HepG2 (cell line): ENCODE results near the gene CDC42EP4. TPM values are rescaled to one million over a fixed set of nuclear protein-coding genes. Genes with fewer than 3 reads are reported as not detected.

ENCODE experiments used
- ATF3 ChIP-seq: sonication (generic); formaldehyde crosslinking; IDR thresholded peaks from 2 replicates; pipeline ENCODE4 v1.4.0; 2020; ENCODE audit warnings: missing genetic modification reagents
- CBX1 ChIP-seq: IDR thresholded peaks from one replicate; pipeline ENCODE4 v1.6.1; 2016; ENCODE audit warnings: antibody characterized with exemption, low read depth
- CSRNP1 ChIP-seq: sonication (generic); formaldehyde crosslinking; IDR thresholded peaks from 2 replicates; pipeline ENCODE4 v1.8.1; 2023; ENCODE audit warnings: mild to moderate bottlenecking, missing genetic modification reagents
- HOXA7 ChIP-seq: sonication (generic); formaldehyde crosslinking; IDR thresholded peaks from 2 replicates; pipeline ENCODE4 v1.8.1; 2022; ENCODE audit warnings: mild to moderate bottlenecking, missing genetic modification reagents, moderate library complexity
- KDM5A ChIP-seq: fragments of 200-600 bp; sonication (generic); IDR thresholded peaks from 2 replicates; pipeline ENCODE4 v1.7.0; 2018; ENCODE audit warnings: antibody characterized with exemption, mild to moderate bottlenecking, low read length, borderline replicate concordance
- MAFK ChIP-seq, 2 experiments: IDR thresholded peaks in 1 of 2; conservative IDR thresholded peaks in 1 of 2; 2 replicates each; pipeline ENCODE4 v1.6.1; 2011; ENCODE audit warnings: improper control_type of control experiment in 2 of 2, low read length in 2 of 2
- MBD4 ChIP-seq: IDR thresholded peaks from 2 replicates; pipeline ENCODE4 v1.6.1; 2012; ENCODE audit warnings: low read length, inconsistent platforms, borderline replicate concordance
- MIER2 ChIP-seq: IDR thresholded peaks from 2 replicates; pipeline ENCODE4 v1.6.1; 2016; ENCODE audit warnings: missing biosample characterization, missing genetic modification reagents
- MTERF4 ChIP-seq: sonication (generic); formaldehyde crosslinking; IDR thresholded peaks from 2 replicates; pipeline ENCODE4 v1.8.0; 2023; ENCODE audit warnings: mild to moderate bottlenecking, missing genetic modification reagents
- NR1H2 ChIP-seq: sonication (generic); formaldehyde crosslinking; IDR thresholded peaks from 2 replicates; pipeline ENCODE4 v1.8.1; 2022; ENCODE audit warnings: low read depth, missing genetic modification reagents, borderline replicate concordance
- PRMT3 ChIP-seq: sonication (generic); formaldehyde crosslinking; IDR thresholded peaks from 2 replicates; pipeline ENCODE4 v1.8.1; 2022; ENCODE audit warnings: low read depth, mild to moderate bottlenecking, moderate library complexity, missing genetic modification reagents, borderline replicate concordance
- TGIF2 ChIP-seq: IDR thresholded peaks from 2 replicates; pipeline ENCODE4 v1.6.1; 2016; ENCODE audit warnings: control low read depth, missing compliant biosample characterization
- TOE1 ChIP-seq: sonication (generic); formaldehyde crosslinking; IDR thresholded peaks from 2 replicates; pipeline ENCODE4 v1.4.0; 2020; ENCODE audit warnings: mild to moderate bottlenecking, missing genetic modification reagents
- TSC22D2 ChIP-seq: sonication (generic); formaldehyde crosslinking; IDR thresholded peaks from 2 replicates; pipeline ENCODE4 v1.5.1; 2020; ENCODE audit warnings: missing genetic modification reagents, mild to moderate bottlenecking, borderline replicate concordance
- ZMAT5 ChIP-seq: sonication (generic); formaldehyde crosslinking; IDR thresholded peaks from 2 replicates; pipeline ENCODE4 v1.5.0; 2020; ENCODE audit warnings: mild to moderate bottlenecking, low read depth, missing genetic modification reagents, borderline replicate concordance
- ZNF17 ChIP-seq: sonication (generic); formaldehyde crosslinking; IDR thresholded peaks from 2 replicates; pipeline ENCODE4 v1.5.0; 2020; ENCODE audit warnings: mild to moderate bottlenecking, missing genetic modification reagents
- ZNF331 ChIP-seq: sonication (generic); formaldehyde crosslinking; IDR thresholded peaks from 2 replicates; pipeline ENCODE4 v1.4.0; 2020; ENCODE audit warnings: missing genetic modification reagents
- ZNF414 ChIP-seq: sonication (generic); formaldehyde crosslinking; IDR thresholded peaks from 2 replicates; pipeline ENCODE4 v1.5.0; 2020; ENCODE audit warnings: missing genetic modification reagents
- ZNF432 ChIP-seq: sonication (generic); formaldehyde crosslinking; IDR thresholded peaks from 2 replicates; pipeline ENCODE4 v1.5.0; 2020; ENCODE audit warnings: missing genetic modification reagents, mild to moderate bottlenecking, borderline replicate concordance
- ZNF501 ChIP-seq: sonication (generic); formaldehyde crosslinking; IDR thresholded peaks from 2 replicates; pipeline ENCODE4 v1.5.1; 2020; ENCODE audit warnings: mild to moderate bottlenecking, moderate library complexity, missing genetic modification reagents
- ZNF777 ChIP-seq: sonication (generic); formaldehyde crosslinking; IDR thresholded peaks from 2 replicates; pipeline ENCODE4 v1.4.0; 2020; ENCODE audit warnings: missing genetic modification reagents
- ZNF782 ChIP-seq: sonication (generic); formaldehyde crosslinking; IDR thresholded peaks from 2 replicates; pipeline ENCODE4 v1.4.0; 2020; ENCODE audit warnings: missing genetic modification reagents, mild to moderate bottlenecking, borderline replicate concordance
- polyA plus RNA-seq, 8 experiments: library from polyadenylated mRNA; depleted of rRNA in 3 of 8; stranded (reverse) in 7 of 8; unstranded in 1 of 8; fragments of >200 nt; fragmentation: Illumina TruSeq in 4 of 8; extraction: Trizol in 4 of 8; gene quantifications; 2 replicates each; pipeline versions ENCODE4 v1.2.1 to v1.2.3, GENCODE V29; 2011 to 2016; ENCODE audit warnings: low read depth in 4 of 8, missing spikeins in 1 of 8, mixed read lengths in 1 of 8; ENCODE audit not compliant: insufficient read depth in 1 of 8
- total RNA-seq, 5 experiments: library from RNA; depleted of rRNA; stranded (reverse); fragments of >200 nt; fragmentation: Illumina TruSeq; extraction: Trizol; gene quantifications; 2 replicates each; pipeline ENCODE4 v1.2.3, GENCODE V29; 2016; ENCODE audit warnings: low read depth in 1 of 5
- TF ChIP-seq, protein P1 (sequence below): sonication (generic); formaldehyde crosslinking; conservative IDR thresholded peaks from 2 replicates; pipeline ENCODE4 v1.8.0; 2022; ENCODE audit warnings: missing genetic modification reagents
- TF ChIP-seq, protein P2 (sequence below): sonication (generic); formaldehyde crosslinking; IDR thresholded peaks from 2 replicates; pipeline ENCODE4 v1.8.0; 2022; ENCODE audit warnings: missing genetic modification reagents, mild to moderate bottlenecking, inconsistent platforms, borderline replicate concordance

Gene CDC42EP4
- total and polyA plus RNA-seq, 2 of the 13 experiments (the other 11 are each of a cell fraction or from before 2014, with no cell fraction given), result 19.0 to 54.0 TPM

DNA sequence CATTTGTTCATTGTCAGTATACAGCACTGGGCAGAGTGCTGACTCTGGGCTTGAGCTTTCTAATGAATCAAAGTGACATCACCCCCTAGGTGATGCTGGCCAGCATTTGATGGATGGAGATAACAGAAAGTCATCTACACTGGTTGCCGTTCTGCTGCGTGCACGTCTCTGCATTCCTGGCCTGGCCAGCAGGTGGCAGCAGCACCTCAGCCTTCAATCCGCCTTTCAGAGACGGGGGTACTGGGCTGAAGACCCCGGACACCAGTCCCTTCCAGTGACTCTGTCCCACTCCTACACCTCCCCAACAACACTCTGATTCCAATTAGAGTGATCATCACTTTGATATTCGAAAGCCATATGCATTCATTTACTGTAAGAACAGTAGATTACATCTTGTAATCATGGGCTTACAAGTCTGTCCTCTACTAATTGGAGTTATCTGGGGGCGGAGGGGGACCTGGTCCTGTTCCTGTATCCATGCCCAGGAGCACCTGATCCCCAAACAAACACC lies 56.1 kb downstream of the CDC42EP4 start (continued):
- TF ChIP-seq PRMT3 (CRISPR knock-in tag) (no peak; the same call in 1 of the 2 replicates), ZNF331 (peak; percentile 54; the same call in 1 of the 2 replicates), TGIF2 (CRISPR knock-in tag) (no peak), MIER2 (CRISPR knock-in tag) (peak; percentile 40; the same call in 1 of the 2 replicates), ZNF432 (CRISPR knock-in tag) (no peak), ZNF782 (CRISPR knock-in tag) (no peak), HOXA7 (CRISPR knock-in tag) (no peak), ZNF501 (CRISPR knock-in tag) (peak; percentile 52; the same call in 1 of the 2 replicates), NR1H2 (CRISPR knock-in tag) (no peak), TOE1 (CRISPR knock-in tag) (no peak), MTERF4 (CRISPR knock-in tag) (no peak), ZNF777 (CRISPR knock-in tag) (no peak), ZMAT5 (CRISPR knock-in tag) (no peak), CSRNP1 (no peak), CBX1 (no peak), ZNF414 (no peak), ATF3 (CRISPR knock-in tag) (no peak), ZNF17 (CRISPR knock-in tag) (no peak), MAFK (conservative IDR thresholded peaks at IDR 0.05 in 1 of 2, IDR thresholded peaks at IDR 0.05 in 1 of 2; ENCODE audit: low read length in 2 of 2) (no peak), TSC22D2 (CRISPR knock-in tag) (no peak; the same call in 1 of the 2 replicates), KDM5A (no peak), MBD4 (no peak)
- TF ChIP-seq, protein P1, sequence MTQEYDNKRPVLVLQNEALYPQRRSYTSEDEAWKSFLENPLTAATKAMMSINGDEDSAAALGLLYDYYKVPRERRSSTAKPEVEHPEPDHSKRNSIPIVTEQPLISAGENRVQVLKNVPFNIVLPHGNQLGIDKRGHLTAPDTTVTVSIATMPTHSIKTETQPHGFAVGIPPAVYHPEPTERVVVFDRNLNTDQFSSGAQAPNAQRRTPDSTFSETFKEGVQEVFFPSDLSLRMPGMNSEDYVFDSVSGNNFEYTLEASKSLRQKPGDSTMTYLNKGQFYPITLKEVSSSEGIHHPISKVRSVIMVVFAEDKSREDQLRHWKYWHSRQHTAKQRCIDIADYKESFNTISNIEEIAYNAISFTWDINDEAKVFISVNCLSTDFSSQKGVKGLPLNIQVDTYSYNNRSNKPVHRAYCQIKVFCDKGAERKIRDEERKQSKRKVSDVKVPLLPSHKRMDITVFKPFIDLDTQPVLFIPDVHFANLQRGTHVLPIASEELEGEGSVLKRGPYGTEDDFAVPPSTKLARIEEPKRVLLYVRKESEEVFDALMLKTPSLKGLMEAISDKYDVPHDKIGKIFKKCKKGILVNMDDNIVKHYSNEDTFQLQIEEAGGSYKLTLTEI (CRISPR knock-in tag), result no peak
- TF ChIP-seq, protein P2, sequence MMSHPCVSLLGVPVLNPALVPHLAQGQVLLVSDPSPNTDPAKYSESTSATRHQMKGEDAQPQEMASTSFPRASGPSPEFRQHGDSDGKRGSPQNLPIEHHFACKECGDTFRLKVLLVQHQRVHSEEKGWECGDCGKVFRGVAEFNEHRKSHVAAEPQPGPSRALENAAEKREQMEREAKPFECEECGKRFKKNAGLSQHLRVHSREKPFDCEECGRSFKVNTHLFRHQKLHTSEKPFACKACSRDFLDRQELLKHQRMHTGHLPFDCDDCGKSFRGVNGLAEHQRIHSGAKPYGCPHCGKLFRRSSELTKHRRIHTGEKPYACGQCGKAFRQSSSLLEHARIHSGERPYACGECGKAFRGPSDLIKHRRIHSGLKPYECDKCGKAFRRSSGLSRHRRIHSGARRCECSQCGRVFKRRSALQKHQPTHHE (CRISPR knock-in tag), result no peak
